NCI-H146 treated with DMSO at 0.1 percent for 48 hours (cell line): ENCODE data around the gene SULT4A1.
A peak's percentile ranks its signal among the peaks of the same experiment; 100 is the strongest.

Experiments used
- DNase-seq: peaks from one replicate; lab custom pipeline; 2025; ENCODE audit not compliant: unreplicated experiment; lab: John Stamatoyannopoulos, UW

SULT4A1 gene

GRCh38 chr22:43861529-43861928 lies 784 bp downstream of the SULT4A1 start:
- DNase-seq = no peak

- DNase-seq = no peak
Observed at GRCh38 chr22:43860831-43861230, 1.5 kb downstream of the SULT4A1 start.

- no peak for DNase-seq
Observed at GRCh38 chr22:43860126-43860525, 2.2 kb downstream of the SULT4A1 start.

- DNase-seq = no peak
Observed at GRCh38 chr22:43859621-43860020, 2.7 kb downstream of the SULT4A1 start.

GRCh38 chr22:43859176-43859575 lies 3.1 kb downstream of the SULT4A1 start:
- no peak for DNase-seq

GRCh38 chr22:43858156-43858895 lies 4.0 kb downstream of the SULT4A1 start:
- DNase-seq = no peak

- DNase-seq = no peak
Observed at GRCh38 chr22:43857367-43857766, 4.9 kb downstream of the SULT4A1 start.

- DNase-seq = no peak
Observed at GRCh38 chr22:43855431-43855830, 6.9 kb downstream of the SULT4A1 start.

- DNase-seq = no peak
Observed at GRCh38 chr22:43854786-43855271, 7.5 kb downstream of the SULT4A1 start.

- DNase-seq = no peak
Observed at GRCh38 chr22:43854121-43854785, 8.1 kb downstream of the SULT4A1 start.

GRCh38 chr22:43853328-43853931 lies 8.9 kb downstream of the SULT4A1 start:
- no peak for DNase-seq

GRCh38 chr22:43852573-43853327 lies 9.6 kb downstream of the SULT4A1 start:
- DNase-seq = no peak

GRCh38 chr22:43851979-43852307 lies 10.4 kb downstream of the SULT4A1 start:
- no peak for DNase-seq

GRCh38 chr22:43851058-43851978 lies 11.0 kb downstream of the SULT4A1 start:
- no peak for DNase-seq

- no peak for DNase-seq
Observed at GRCh38 chr22:43850529-43850928, 11.8 kb downstream of the SULT4A1 start.

GRCh38 chr22:43849731-43850130 lies 12.6 kb downstream of the SULT4A1 start:
- no peak for DNase-seq

GRCh38 chr22:43848366-43849171 lies 13.7 kb downstream of the SULT4A1 start:
- DNase-seq = peak; percentile 63

- no peak for DNase-seq
Observed at GRCh38 chr22:43847376-43848289, 14.7 kb downstream of the SULT4A1 start.

GRCh38 chr22:43846966-43847365 lies 15.3 kb downstream of the SULT4A1 start:
- DNase-seq = no peak
